Measurements from ENCODE around the gene GBP3. TPM values are rescaled to one million over a fixed set of nuclear protein-coding genes. Genes with fewer than 3 reads are reported as not detected.

GBP3 gene
- total RNA-seq, 4 donors from 2014 or later, result 11.5 to 45.4 (median 26.3) TPM

GRCh38 chr1:89001510-89001909 is 21.2 kb downstream of the GBP3 start:
- ATAC-seq (ENCODE audit: low FRiP score), result no peak
- DNase-seq (ENCODE audit: low spot score), result no peak
- TF ChIP-seq CTCF (IDR thresholded peaks at IDR 0.05), result no peak

GRCh38 chr1:88998716-88999115 is 23.9 kb downstream of the GBP3 start:
- peak in 1 of 3 donors; percentile 22 for TF ChIP-seq CTCF (IDR thresholded peaks at IDR 0.05)
- peak; percentile 84 for ATAC-seq (ENCODE audit: low FRiP score)
- no peak for DNase-seq (ENCODE audit: low spot score)

GRCh38 chr1:88990426-88990825 is 32.2 kb downstream of the GBP3 start:
- no peak for TF ChIP-seq CTCF (IDR thresholded peaks at IDR 0.05)
- no peak for DNase-seq (ENCODE audit: low spot score)
- no peak for ATAC-seq (ENCODE audit: low FRiP score)

GRCh38 chr1:88985692-88986091 is 37.0 kb downstream of the GBP3 start:
- ATAC-seq (ENCODE audit: low FRiP score), result peak; percentile 31
- DNase-seq (ENCODE audit: low spot score), result no peak
- no peak for TF ChIP-seq CTCF (IDR thresholded peaks at IDR 0.05)

DNA sequence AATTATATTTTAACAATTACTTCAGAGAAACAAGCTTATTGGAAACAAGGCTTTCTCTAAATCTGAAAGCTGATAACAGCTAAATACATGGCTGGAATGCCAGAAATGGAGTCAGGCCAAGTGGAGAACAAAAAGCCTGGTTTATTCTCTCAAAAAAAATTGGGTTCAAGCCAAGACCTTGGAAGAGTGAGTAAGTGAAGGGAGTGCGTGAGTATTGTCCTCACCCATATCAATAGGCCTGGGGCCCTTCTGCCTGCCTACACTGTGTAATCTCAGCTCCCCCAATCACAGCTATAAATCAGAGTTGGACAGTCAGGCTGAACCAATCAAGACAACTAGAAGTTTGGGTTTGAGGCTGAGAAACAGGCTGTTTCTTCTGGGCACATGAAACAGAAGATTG is 37.6 kb downstream of the GBP3 start:
- DNase-seq (ENCODE audit: low spot score) (no peak), ATAC-seq (ENCODE audit: low FRiP score) (peak; percentile 91)
- no peak for TF ChIP-seq CTCF (IDR thresholded peaks at IDR 0.05)

- peak; percentile 34 for ATAC-seq (ENCODE audit: low FRiP score)
- TF ChIP-seq CTCF (IDR thresholded peaks at IDR 0.05), result no peak
- DNase-seq (ENCODE audit: low spot score), result no peak
These were observed 38.1 kb downstream of the GBP3 start for GRCh38 chr1:88984569-88984968.

DNA sequence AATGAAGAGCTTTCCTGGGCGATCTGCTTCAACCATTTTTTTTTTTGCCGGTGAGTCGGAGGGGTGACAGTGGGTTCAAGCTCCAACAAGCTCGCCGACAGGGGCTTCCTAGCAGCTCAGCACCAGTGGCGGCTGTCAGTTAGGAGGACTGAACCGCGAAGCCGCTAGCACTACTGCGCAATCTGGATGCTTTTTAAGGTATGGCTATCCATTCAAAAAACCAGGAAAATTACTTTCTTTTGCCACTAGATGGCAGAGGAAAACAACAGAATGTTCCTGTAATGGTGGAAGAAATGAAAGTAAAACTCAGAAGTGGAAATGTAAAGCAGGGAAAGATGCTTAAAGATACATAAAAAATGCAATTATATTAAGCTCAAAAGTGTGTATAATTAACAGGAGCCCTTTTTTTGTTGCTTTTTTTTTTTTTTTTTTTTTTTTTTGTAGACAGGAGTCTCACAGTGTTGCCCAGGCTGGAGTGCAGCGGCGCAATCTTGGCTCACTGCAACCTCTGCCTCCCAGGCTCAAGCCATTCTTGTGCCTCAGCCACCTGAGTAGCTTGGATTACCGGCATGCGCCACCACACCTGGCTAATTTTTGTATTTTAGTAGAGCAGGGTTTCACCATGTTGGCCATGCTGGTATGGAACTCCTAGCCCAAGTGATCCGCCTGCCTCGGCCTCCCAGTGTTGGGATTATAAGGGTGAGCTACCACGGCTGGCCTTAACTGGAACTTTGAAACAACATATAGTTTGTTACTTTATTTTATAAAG is 38.7 kb downstream of the GBP3 start:
- peak in 1 of 3 donors; percentile 45 for TF ChIP-seq CTCF (IDR thresholded peaks at IDR 0.05)
- DNase-seq (ENCODE audit: low spot score) (no peak), ATAC-seq (ENCODE audit: low FRiP score) (no peak)

Data from omental fat pad (tissue), 4 donors.